WTC11 (cell line): ENCODE results near the gene CYCS. TPM values are rescaled to one million over a fixed set of nuclear protein-coding genes. Genes with fewer than 3 reads are reported as not detected.

Experiments used
- ATAC-seq: fragments of 200-7000 bp; cut with Tn5 transposase; 2 replicates; pipeline ENCODE4 v1.10.0; 2021; ENCODE audit warnings: mild to moderate bottlenecking, moderate library complexity
- CTCF ChIA-PET: fragments of 300-600 bp; sonication (Branson Sonifier 250); formaldehyde crosslinking; loops from one replicate; lab custom pipeline; 2021; ENCODE audit warnings: antibody characterized with exemption; lab: Charles Lee
- POLR2A ChIA-PET: fragments of 350-600 bp; sonication (Branson Sonifier 250); formaldehyde crosslinking; loops from one replicate; lab custom pipeline; 2021; ENCODE audit warnings: antibody characterized with exemption; lab: Charles Lee
- DNase-seq: peaks from one replicate; pipeline ENCODE4 v3.0.0; 2021; ENCODE audit warnings: low spot score
- H3K27ac Mint-ChIP-seq: 2 replicates; pipeline ENCODE4 v1.8.0; 2021; ENCODE audit warnings: mixed read lengths
- H3K27me3 Mint-ChIP-seq: 2 replicates; pipeline ENCODE4 v1.8.0; 2021; ENCODE audit warnings: low read depth, mild to moderate bottlenecking, moderate library complexity, mixed read lengths
- H3K36me3 Mint-ChIP-seq: 2 replicates; pipeline ENCODE4 v1.8.0; 2021; ENCODE audit warnings: mixed read lengths
- H3K4me1 Mint-ChIP-seq: 2 replicates; pipeline ENCODE4 v1.8.0; 2022; ENCODE audit warnings: mixed read lengths
- H3K4me3 Mint-ChIP-seq: 2 replicates; pipeline ENCODE4 v1.8.0; 2021; ENCODE audit warnings: mild to moderate bottlenecking, moderate library complexity, mixed read lengths
- H3K9me3 Mint-ChIP-seq: 2 replicates; pipeline ENCODE4 v1.8.0; 2021; ENCODE audit warnings: mixed read lengths
- AFF4 ChIP-seq: sonication (generic); formaldehyde crosslinking; IDR thresholded peaks from 2 replicates; pipeline ENCODE4 v1.8.1; 2023; ENCODE audit warnings: mild to moderate bottlenecking, missing genetic modification reagents, borderline replicate concordance
- ATF1 ChIP-seq: sonication (generic); formaldehyde crosslinking; IDR thresholded peaks from 2 replicates; pipeline ENCODE4 v1.8.1; 2023; ENCODE audit warnings: mild to moderate bottlenecking, moderate library complexity, missing genetic modification reagents
- ATF3 ChIP-seq: sonication (generic); formaldehyde crosslinking; conservative IDR thresholded peaks from 2 replicates; pipeline ENCODE4 v1.8.1; 2022; ENCODE audit warnings: mild to moderate bottlenecking, missing genetic modification reagents
- ATF6 ChIP-seq: sonication (generic); formaldehyde crosslinking; IDR thresholded peaks from 2 replicates; pipeline ENCODE4 v1.8.1; 2023; ENCODE audit warnings: mild to moderate bottlenecking, missing genetic modification reagents
- CREB1 ChIP-seq: sonication (generic); formaldehyde crosslinking; IDR thresholded peaks from 2 replicates; pipeline ENCODE4 v1.8.0; 2023; ENCODE audit warnings: mild to moderate bottlenecking, missing genetic modification reagents
- FOXK1 ChIP-seq: sonication (generic); formaldehyde crosslinking; IDR thresholded peaks from 2 replicates; pipeline ENCODE4 v1.8.0; 2022; ENCODE audit warnings: mild to moderate bottlenecking, moderate library complexity, missing genetic modification reagents
- FOXP1 ChIP-seq: sonication (generic); formaldehyde crosslinking; IDR thresholded peaks from 2 replicates; pipeline ENCODE4 v1.8.0; 2022; ENCODE audit warnings: missing genetic modification reagents, mild to moderate bottlenecking, moderate library complexity, borderline replicate concordance
- GRHL2 ChIP-seq: fragments of 250-450 bp; sonication (Bioruptor Pico); IDR thresholded peaks from 2 replicates; pipeline ENCODE4 v1.8.0; 2022; ENCODE audit warnings: mild to moderate bottlenecking, moderate library complexity; ENCODE audit not compliant: insufficient replicate concordance, severe bottlenecking
- GTF2I ChIP-seq: fragments of 250-450 bp; sonication (Bioruptor Pico); conservative IDR thresholded peaks from 2 replicates; pipeline ENCODE4 v1.4.0; 2021; ENCODE audit warnings: mild to moderate bottlenecking
- JUN ChIP-seq: sonication (generic); formaldehyde crosslinking; IDR thresholded peaks from 2 replicates; pipeline ENCODE4 v1.8.0; 2023; ENCODE audit warnings: mild to moderate bottlenecking, missing genetic modification reagents
- KAT7 ChIP-seq: sonication (generic); formaldehyde crosslinking; IDR thresholded peaks from 2 replicates; pipeline ENCODE4 v1.8.1; 2023; ENCODE audit warnings: missing genetic modification reagents, mild to moderate bottlenecking, borderline replicate concordance
- NFATC4 ChIP-seq: fragments of 250-450 bp; sonication (Bioruptor Pico); IDR thresholded peaks from 2 replicates; pipeline ENCODE4 v1.9.0; 2021; ENCODE audit warnings: mild to moderate bottlenecking
- NFYB ChIP-seq: sonication (generic); formaldehyde crosslinking; conservative IDR thresholded peaks from 2 replicates; pipeline ENCODE4 v1.8.0; 2022; ENCODE audit warnings: low read depth, missing genetic modification reagents
- NR2C2 ChIP-seq: sonication (generic); formaldehyde crosslinking; IDR thresholded peaks from 2 replicates; pipeline ENCODE4 v1.8.0; 2022; ENCODE audit warnings: mild to moderate bottlenecking, missing genetic modification reagents
- SMAD4 ChIP-seq: sonication (generic); formaldehyde crosslinking; IDR thresholded peaks from 2 replicates; pipeline ENCODE4 v1.8.0; 2022; ENCODE audit warnings: mild to moderate bottlenecking, missing genetic modification reagents
- ZNF121 ChIP-seq: sonication (generic); formaldehyde crosslinking; IDR thresholded peaks from 2 replicates; pipeline ENCODE4 v1.8.0; 2023; ENCODE audit warnings: missing genetic modification reagents
- ZNF232 ChIP-seq: sonication (generic); formaldehyde crosslinking; IDR thresholded peaks from 2 replicates; pipeline ENCODE4 v1.8.0; 2022; ENCODE audit warnings: mild to moderate bottlenecking, missing genetic modification reagents
- ZNF425 ChIP-seq: fragments of 250-450 bp; sonication (Bioruptor Pico); conservative IDR thresholded peaks from 2 replicates; pipeline ENCODE4 v1.9.0; 2021; ENCODE audit warnings: mild to moderate bottlenecking
- ZNF512 ChIP-seq: sonication (generic); formaldehyde crosslinking; IDR thresholded peaks from 2 replicates; pipeline ENCODE4 v1.8.1; 2022; ENCODE audit warnings: missing genetic modification reagents, borderline replicate concordance
- total RNA-seq: library from RNA; stranded (reverse); gene quantifications from 3 replicates; pipeline ENCODE4 v1.2.3, GENCODE V29; 2021

The CYCS gene
- total RNA-seq, 1 experiment from 2014 or later: 249 TPM

GRCh38 chr7:25087855-25088254, 37.2 kb downstream of the CYCS start:
- no peaks in the 10 kb centered on the region for H3K36me3 Mint-ChIP-seq

GRCh38 chr7:25084821-25085220, 40.2 kb downstream of the CYCS start:
- CTCF ChIA-PET: interaction anchor here (0.8 kb wide), 1 partner anchor 15 kb away, joined by 4 read pairs; no protein-coding TSS in a partner anchor
- no peak for DNase-seq
- Mint-ChIP-seq H3K4me3 (no peak overlapping the region), H3K4me1 (peaks cover 7% of the 10 kb centered on the region), H3K27ac (no peak overlapping the region), H3K9me3 (peaks cover 3% of the 10 kb centered on the region; the same call in 1 of the 2 replicates), H3K36me3 (no peaks in the 10 kb centered on the region), H3K27me3 (no peaks in the 10 kb centered on the region)
- POLR2A ChIA-PET: no interaction called here
- ATAC-seq: no peak
- TF ChIP-seq JUN (CRISPR knock-in tag) (no peak), ZNF512 (CRISPR knock-in tag) (no peak), CREB1 (CRISPR knock-in tag) (no peak), FOXP1 (no peak), ZNF232 (CRISPR knock-in tag) (no peak), ATF3 (CRISPR knock-in tag) (no peak), GTF2I (CRISPR knock-in tag) (no peak), ZNF121 (no peak), NFATC4 (CRISPR knock-in tag) (no peak), ZNF425 (no peak), ATF1 (CRISPR knock-in tag) (no peak), ATF6 (CRISPR knock-in tag) (no peak), SMAD4 (CRISPR knock-in tag) (no peak)

More at GRCh38 chr7:25087855-25088254, 37.2 kb downstream of the CYCS start:
- CTCF ChIA-PET: no interaction called here
- H3K27me3 Mint-ChIP-seq: no peaks in the 10 kb centered on the region
- no peak for TF ChIP-seq AFF4 (CRISPR knock-in tag)
- TF ChIP-seq KAT7 (CRISPR knock-in tag): no peak
- TF ChIP-seq NFYB (CRISPR knock-in tag): no peak
- no peak for TF ChIP-seq GRHL2 (CRISPR knock-in tag)
- no peak for TF ChIP-seq ATF3 (CRISPR knock-in tag)
- no peak for TF ChIP-seq ZNF512 (CRISPR knock-in tag)
- TF ChIP-seq FOXK1 (CRISPR knock-in tag): no peak
- no peak for TF ChIP-seq NR2C2 (CRISPR knock-in tag)
- no peak overlapping the region for H3K4me3 Mint-ChIP-seq
- no peaks in the 10 kb centered on the region for H3K4me1 Mint-ChIP-seq
- H3K27ac Mint-ChIP-seq: no peak overlapping the region
- no peaks in the 10 kb centered on the region for H3K9me3 Mint-ChIP-seq
- POLR2A ChIA-PET: no interaction called here
- ATAC-seq (no peak), DNase-seq (no peak)
